Fibroblast of pulmonary artery (primary cell): Measurements from ENCODE around the gene ZCCHC8.
A peak's percentile ranks its signal among the peaks of the same experiment; 100 is the strongest.

ENCODE experiments used
- DNase-seq: peaks from one replicate; pipeline ENCODE4 v3.0.0-alpha.2; 2010; ENCODE audit warnings: low read depth
- H3K4me3 ChIP-seq: replicated peaks from 2 replicates; pipeline ENCODE4 v1.5.1; 2011; ENCODE audit warnings: low read depth, mild to moderate bottlenecking, control low read depth, low read length, moderate library complexity
- TF ChIP-seq, protein P1 (sequence below): IDR thresholded peaks from 2 replicates; pipeline ENCODE4 v1.5.1; 2011; ENCODE audit warnings: mild to moderate bottlenecking, control low read depth, low read length, inconsistent platforms; ENCODE audit errors: missing control alignments

ZCCHC8 gene

DNA sequence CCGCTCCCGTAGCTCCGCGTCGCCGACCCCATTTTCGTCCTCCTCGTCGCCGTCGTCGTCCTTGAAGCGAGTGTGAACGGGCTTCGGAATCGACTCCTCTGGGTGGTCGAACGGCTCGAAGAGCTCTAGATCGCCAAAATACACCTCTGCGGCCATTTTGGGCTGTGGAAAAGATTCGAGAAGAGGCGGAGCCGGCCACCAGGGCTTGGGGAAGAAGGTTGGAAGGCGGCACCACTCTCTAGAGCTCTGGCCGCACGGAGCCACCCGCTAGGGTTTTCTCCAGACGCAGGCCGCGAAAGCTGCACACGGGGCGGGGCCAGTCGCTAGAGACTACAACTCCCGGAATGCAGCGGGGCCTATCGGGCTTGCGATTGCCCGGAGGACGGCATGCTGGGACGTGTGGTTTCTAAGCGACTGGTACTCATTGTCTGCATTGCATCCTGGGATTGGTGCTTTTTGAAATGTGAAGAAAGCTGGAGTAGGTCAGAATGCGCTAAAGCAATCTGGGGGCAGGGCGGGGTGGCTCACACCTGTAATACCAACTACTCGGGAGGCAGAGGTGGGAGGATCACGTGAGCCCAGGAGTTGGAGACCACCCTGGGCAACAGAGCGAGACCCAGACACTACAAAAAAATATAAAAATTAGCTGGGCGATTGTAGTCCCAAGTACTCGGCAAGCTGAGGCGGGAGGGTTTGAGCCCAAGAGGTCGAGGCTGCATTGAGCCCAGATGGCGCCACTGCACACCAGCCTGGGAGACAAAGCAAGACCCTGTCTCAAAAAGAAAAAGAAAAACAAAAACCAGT, at the start of gene ZCCHC8:
ZCCHC8 (minus strand) TSS at position 248 of the 804 bp plus-strand sequence; CDS start at position 156, 92 bp downstream.
- peak; percentile 98 for DNase-seq
- peak within 1 kb of the TSS; percentile 95 for H3K4me3 ChIP-seq
- TF ChIP-seq, protein P1, sequence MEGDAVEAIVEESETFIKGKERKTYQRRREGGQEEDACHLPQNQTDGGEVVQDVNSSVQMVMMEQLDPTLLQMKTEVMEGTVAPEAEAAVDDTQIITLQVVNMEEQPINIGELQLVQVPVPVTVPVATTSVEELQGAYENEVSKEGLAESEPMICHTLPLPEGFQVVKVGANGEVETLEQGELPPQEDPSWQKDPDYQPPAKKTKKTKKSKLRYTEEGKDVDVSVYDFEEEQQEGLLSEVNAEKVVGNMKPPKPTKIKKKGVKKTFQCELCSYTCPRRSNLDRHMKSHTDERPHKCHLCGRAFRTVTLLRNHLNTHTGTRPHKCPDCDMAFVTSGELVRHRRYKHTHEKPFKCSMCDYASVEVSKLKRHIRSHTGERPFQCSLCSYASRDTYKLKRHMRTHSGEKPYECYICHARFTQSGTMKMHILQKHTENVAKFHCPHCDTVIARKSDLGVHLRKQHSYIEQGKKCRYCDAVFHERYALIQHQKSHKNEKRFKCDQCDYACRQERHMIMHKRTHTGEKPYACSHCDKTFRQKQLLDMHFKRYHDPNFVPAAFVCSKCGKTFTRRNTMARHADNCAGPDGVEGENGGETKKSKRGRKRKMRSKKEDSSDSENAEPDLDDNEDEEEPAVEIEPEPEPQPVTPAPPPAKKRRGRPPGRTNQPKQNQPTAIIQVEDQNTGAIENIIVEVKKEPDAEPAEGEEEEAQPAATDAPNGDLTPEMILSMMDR = no peak

DNA sequence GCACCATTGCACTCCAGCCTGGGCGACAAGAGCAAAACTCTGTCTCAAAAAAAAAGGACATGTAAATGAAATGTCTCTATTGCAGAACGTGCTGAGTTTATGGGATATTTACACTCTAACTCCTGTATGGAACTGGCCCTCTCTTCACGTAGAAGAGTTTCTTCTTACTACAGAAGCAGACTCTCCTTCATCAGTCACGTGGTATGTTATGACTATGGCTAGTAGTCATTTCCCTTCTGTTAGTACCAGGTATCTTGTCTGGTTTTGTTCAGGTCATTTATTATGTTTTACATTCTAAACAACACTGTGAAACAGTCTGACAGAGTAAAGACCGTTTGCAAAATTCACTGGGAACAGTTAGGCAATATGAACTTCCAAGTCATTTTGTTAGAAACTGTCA, 46.6 kb upstream of the ZCCHC8 start:
- DNase-seq = no peak
- TF ChIP-seq, protein P1 = no peak
- H3K4me3 ChIP-seq = no peak overlapping the region

DNA sequence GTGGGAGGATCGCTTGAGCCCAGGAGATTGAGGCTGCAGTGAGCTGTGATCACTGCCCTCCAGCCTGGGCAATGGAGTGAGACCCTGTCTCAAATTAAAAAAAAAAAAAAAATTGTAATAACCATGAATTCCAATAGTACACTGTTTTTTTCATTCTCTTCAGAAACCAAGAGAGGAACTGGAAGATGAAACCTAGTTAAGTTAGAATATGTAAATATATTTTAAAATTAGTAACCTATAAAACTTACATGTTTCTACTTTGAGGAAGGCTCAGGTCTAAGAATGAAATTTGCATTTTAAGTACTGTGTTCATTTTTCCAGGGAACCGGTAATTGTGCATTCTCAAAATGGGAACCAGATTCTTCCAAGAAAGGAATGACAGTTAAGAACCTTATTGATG, 45.1 kb upstream of the ZCCHC8 start:
- DNase-seq = no peak
- H3K4me3 ChIP-seq = no peak overlapping the region
- TF ChIP-seq, protein P1 = no peak

DNA sequence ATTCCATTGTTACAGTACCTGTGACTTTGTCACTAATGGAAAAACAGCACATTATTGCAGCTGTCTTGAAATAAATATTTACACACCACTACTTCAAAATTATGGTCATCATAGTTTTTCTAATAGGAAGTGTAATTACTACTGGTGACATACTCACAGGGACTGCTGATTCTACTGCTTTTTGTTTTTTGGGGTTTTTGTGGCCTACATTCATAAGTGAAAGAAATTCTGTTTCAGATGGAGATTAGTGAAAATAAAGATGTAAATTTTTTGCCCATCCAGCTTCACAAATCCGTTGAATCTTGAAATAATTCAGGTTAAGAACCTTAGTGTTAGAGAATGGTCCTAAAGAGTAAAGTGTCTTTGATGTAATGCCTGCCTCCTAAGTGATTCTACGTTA, 43.8 kb upstream of the ZCCHC8 start:
- TF ChIP-seq, protein P1 = no peak
- no peak overlapping the region for H3K4me3 ChIP-seq
- DNase-seq = no peak

DNA sequence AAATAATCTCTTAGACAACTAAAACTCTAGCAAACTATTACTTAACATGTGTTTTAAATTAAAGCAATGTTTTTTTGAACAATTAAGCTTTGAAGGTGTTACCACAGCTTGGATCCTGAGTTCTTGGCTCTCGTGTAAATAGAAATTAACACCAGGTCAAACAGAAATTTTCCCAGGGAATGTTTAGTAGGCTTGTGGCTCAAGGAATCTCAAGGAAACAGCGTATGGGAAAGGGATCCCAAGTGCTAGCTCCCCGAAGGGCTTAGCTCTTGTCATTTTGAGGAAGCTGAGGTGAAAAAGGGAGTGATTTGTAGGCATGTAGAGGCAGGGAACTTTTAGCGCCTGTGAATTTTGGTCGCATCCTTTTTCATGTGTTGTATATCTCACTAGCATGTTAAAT, 37.8 kb upstream of the ZCCHC8 start:
- DNase-seq = no peak
- TF ChIP-seq, protein P1 = no peak
- H3K4me3 ChIP-seq = no peak overlapping the region

DNA sequence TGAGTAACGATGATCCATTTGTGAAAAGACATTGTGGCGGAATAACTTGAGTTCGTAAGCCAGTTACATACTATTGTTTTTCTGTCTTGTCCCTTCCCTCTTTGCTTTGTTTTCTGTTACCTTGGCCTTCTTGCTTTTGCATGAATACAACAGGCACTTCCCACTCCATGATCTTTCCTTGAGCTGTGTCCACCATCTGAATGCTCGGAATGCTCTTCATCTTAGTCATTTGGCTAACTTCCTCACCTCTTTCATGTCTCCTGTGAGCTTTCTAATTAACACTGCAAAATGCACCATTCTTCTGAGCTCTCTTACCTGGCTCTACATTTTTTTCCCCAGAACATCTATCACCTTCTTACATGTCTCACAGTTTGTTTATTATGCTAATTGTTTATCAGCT, 36.3 kb upstream of the ZCCHC8 start:
- DNase-seq = no peak
- TF ChIP-seq, protein P1 = no peak
- no peak overlapping the region for H3K4me3 ChIP-seq

DNA sequence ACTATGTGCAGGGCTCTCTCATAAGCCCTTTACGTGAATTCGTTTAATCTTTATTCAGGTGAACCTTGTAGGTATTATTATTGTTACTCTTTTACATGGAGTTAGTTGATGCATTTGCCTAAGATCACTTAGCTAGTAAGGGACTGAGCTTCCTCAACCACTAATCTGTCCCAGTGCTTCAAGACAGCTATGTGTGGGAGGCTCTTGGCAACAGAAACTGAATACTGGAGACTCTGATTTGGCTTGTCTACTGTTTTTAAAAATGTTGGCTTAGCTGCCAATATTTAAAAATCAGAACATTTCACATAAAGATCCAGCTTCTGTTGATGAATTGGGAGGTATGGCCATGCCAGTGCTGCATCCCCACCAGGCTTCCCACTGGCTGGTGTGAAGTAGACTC, 33.1 kb upstream of the ZCCHC8 start:
- TF ChIP-seq, protein P1 = no peak
- peak; percentile 60 for DNase-seq
- no peak overlapping the region for H3K4me3 ChIP-seq
